Fibroblast of the aortic adventitia (primary cell): Measurements from ENCODE around the gene CD96. TPM values are rescaled to one million over a fixed set of nuclear protein-coding genes. Genes with fewer than 3 reads are reported as not detected.

Experiments used
- DNase-seq: peaks from one replicate; pipeline ENCODE4 v3.0.0-alpha.2; 2010; ENCODE audit warnings: low read depth
- H3K4me3 ChIP-seq: 2 replicates; pipeline ENCODE4 v1.5.1; 2011; ENCODE audit warnings: low read depth, mild to moderate bottlenecking, control low read depth, low read length, moderate library complexity
- CTCF ChIP-seq: IDR thresholded peaks from 2 replicates; pipeline ENCODE4 v1.5.1; 2011; ENCODE audit warnings: mild to moderate bottlenecking, low read length, control low read depth, inconsistent platforms; ENCODE audit not compliant: insufficient read depth
- total RNA-seq: library from RNA; depleted of rRNA; stranded (reverse); fragments of >200 nt; gene quantifications from 2 replicates; pipeline ENCODE4 v1.2.3, GENCODE V29; 2012; ENCODE audit warnings: low replicate concordance

CD96 gene
- total RNA-seq, 1 donor, result 0.09 TPM

GRCh38 chr3:111648991-111649579 is 107.1 kb downstream of the CD96 start:
- no peak for TF ChIP-seq CTCF
- H3K4me3 ChIP-seq, result no peak overlapping the region
- peak; percentile 72 for DNase-seq

GRCh38 chr3:111650378-111651275 is 108.6 kb downstream of the CD96 start:
- no peak overlapping the region for H3K4me3 ChIP-seq
- DNase-seq, result no peak
- no peak for TF ChIP-seq CTCF

GRCh38 chr3:111652492-111653180 is 110.6 kb downstream of the CD96 start:
- no peak for TF ChIP-seq CTCF
- no peak for DNase-seq
- no peak overlapping the region for H3K4me3 ChIP-seq

- DNase-seq, result no peak
- TF ChIP-seq CTCF, result no peak
- no peak overlapping the region for H3K4me3 ChIP-seq
Measured at GRCh38 chr3:111653766-111654165, 111.8 kb downstream of the CD96 start.

GRCh38 chr3:111662012-111662411 is 120.0 kb downstream of the CD96 start:
- no peak for DNase-seq
- TF ChIP-seq CTCF, result no peak
- H3K4me3 ChIP-seq, result no peak overlapping the region

- DNase-seq, result no peak
- TF ChIP-seq CTCF, result no peak
- no peak overlapping the region for H3K4me3 ChIP-seq
Measured at GRCh38 chr3:111662907-111663306, 120.9 kb downstream of the CD96 start.
